Memory B cell (primary cell): ENCODE measurements around the gene HIP1.

Source experiments
- ATAC-seq: fragments of 150-1000 bp; cut with Tn5 transposase; 2 replicates; pipeline ENCODE4 v1.10.0; 2021; ENCODE audit warnings: low read depth, mild to moderate bottlenecking, moderate library complexity
- DNase-seq, 2 donors: peaks; one replicate each; pipeline ENCODE4 v3.0.0; 2022; ENCODE audit warnings: low spot score in 2 of 2
- H3K27ac Mint-ChIP-seq: one replicate; pipeline ENCODE4 v1.8.0; 2022; ENCODE audit warnings: mild to moderate bottlenecking, moderate library complexity, mixed read lengths
- H3K27me3 Mint-ChIP-seq: one replicate; pipeline ENCODE4 v1.8.0; 2022; ENCODE audit warnings: mixed read lengths
- H3K36me3 Mint-ChIP-seq: one replicate; pipeline ENCODE4 v1.8.0; 2022; ENCODE audit warnings: mild to moderate bottlenecking, mixed read lengths
- H3K4me1 Mint-ChIP-seq: one replicate; pipeline ENCODE4 v1.8.0; 2022; ENCODE audit warnings: mixed read lengths
- H3K4me3 Mint-ChIP-seq: one replicate; pipeline ENCODE4 v1.8.0; 2022; ENCODE audit warnings: mild to moderate bottlenecking, moderate library complexity, mixed read lengths
- H3K9me3 Mint-ChIP-seq: one replicate; pipeline ENCODE4 v1.8.0; 2022; ENCODE audit warnings: mixed read lengths

The HIP1 gene

GRCh38 chr7:75658369-75658768 is 80.4 kb downstream of the HIP1 start:
- ATAC-seq (no peak), DNase-seq (no peak)
- Mint-ChIP-seq H3K36me3 (no peaks in the 10 kb centered on the region), H3K4me3 (no peak overlapping the region), H3K27ac (no peak overlapping the region), H3K4me1 (peaks cover 14% of the 10 kb centered on the region), H3K27me3 (no peaks in the 10 kb centered on the region), H3K9me3 (no peaks in the 10 kb centered on the region)

- Mint-ChIP-seq H3K4me1 (peaks cover 9% of the 10 kb centered on the region), H3K27ac (no peak overlapping the region), H3K4me3 (no peak overlapping the region), H3K9me3 (no peaks in the 10 kb centered on the region), H3K36me3 (no peaks in the 10 kb centered on the region), H3K27me3 (no peaks in the 10 kb centered on the region)
- DNase-seq = no peak
- no peak for ATAC-seq
Measured at GRCh38 chr7:75657866-75658265, 80.9 kb downstream of the HIP1 start.

- no peak overlapping the region for H3K4me3 Mint-ChIP-seq
- no peak overlapping the region for H3K27ac Mint-ChIP-seq
- DNase-seq = no peak
- no peak for ATAC-seq
- no peaks in the 10 kb centered on the region for H3K9me3 Mint-ChIP-seq
- no peaks in the 10 kb centered on the region for H3K27me3 Mint-ChIP-seq
- H3K4me1 Mint-ChIP-seq = peaks cover 2% of the 10 kb centered on the region
- H3K36me3 Mint-ChIP-seq = peaks cover 2% of the 10 kb centered on the region
Measured at GRCh38 chr7:75656740-75657139, 82.0 kb downstream of the HIP1 start.

GRCh38 chr7:75655536-75655935 is 83.2 kb downstream of the HIP1 start:
- ATAC-seq (no peak), DNase-seq (no peak)
- no peaks in the 10 kb centered on the region for H3K9me3 Mint-ChIP-seq
- H3K4me3 Mint-ChIP-seq = no peak overlapping the region
- H3K36me3 Mint-ChIP-seq = peaks cover 2% of the 10 kb centered on the region
- H3K27me3 Mint-ChIP-seq = no peaks in the 10 kb centered on the region
- H3K4me1 Mint-ChIP-seq = no peaks in the 10 kb centered on the region
- no peak overlapping the region for H3K27ac Mint-ChIP-seq

- peaks cover 2% of the 10 kb centered on the region for H3K36me3 Mint-ChIP-seq
- H3K27ac Mint-ChIP-seq = no peak overlapping the region
- no peaks in the 10 kb centered on the region for H3K9me3 Mint-ChIP-seq
- DNase-seq (no peak), ATAC-seq (no peak)
- no peaks in the 10 kb centered on the region for H3K4me1 Mint-ChIP-seq
- H3K27me3 Mint-ChIP-seq = no peaks in the 10 kb centered on the region
- no peak overlapping the region for H3K4me3 Mint-ChIP-seq
Measured at GRCh38 chr7:75654855-75655254, 83.9 kb downstream of the HIP1 start.

- Mint-ChIP-seq H3K36me3 (peaks cover 2% of the 10 kb centered on the region), H3K4me3 (no peak overlapping the region), H3K9me3 (no peaks in the 10 kb centered on the region), H3K27ac (no peak overlapping the region), H3K4me1 (no peaks in the 10 kb centered on the region), H3K27me3 (no peaks in the 10 kb centered on the region)
- ATAC-seq (no peak), DNase-seq (no peak)
Measured at GRCh38 chr7:75653651-75654050, 85.1 kb downstream of the HIP1 start.

- Mint-ChIP-seq H3K36me3 (peaks cover 2% of the 10 kb centered on the region), H3K27me3 (peaks cover 3% of the 10 kb centered on the region), H3K4me1 (no peaks in the 10 kb centered on the region), H3K27ac (no peak overlapping the region), H3K9me3 (no peaks in the 10 kb centered on the region), H3K4me3 (no peak overlapping the region)
- DNase-seq = no peak
- ATAC-seq = no peak
Measured at GRCh38 chr7:75652788-75653187, 86.0 kb downstream of the HIP1 start.

GRCh38 chr7:75650681-75651080 is 88.1 kb downstream of the HIP1 start:
- Mint-ChIP-seq H3K27me3 (peaks cover 5% of the 10 kb centered on the region), H3K4me3 (no peak overlapping the region), H3K4me1 (no peaks in the 10 kb centered on the region), H3K27ac (no peak overlapping the region), H3K36me3 (peaks cover 2% of the 10 kb centered on the region), H3K9me3 (no peaks in the 10 kb centered on the region)
- no peak for DNase-seq
- no peak for ATAC-seq

GRCh38 chr7:75650062-75650461 is 88.7 kb downstream of the HIP1 start:
- Mint-ChIP-seq H3K4me3 (no peak overlapping the region), H3K4me1 (no peaks in the 10 kb centered on the region)

GRCh38 chr7:75649462-75649861 is 89.3 kb downstream of the HIP1 start:
- Mint-ChIP-seq H3K4me1 (no peaks in the 10 kb centered on the region), H3K27ac (no peak overlapping the region), H3K27me3 (peaks cover 5% of the 10 kb centered on the region), H3K4me3 (no peak overlapping the region), H3K36me3 (peaks cover 2% of the 10 kb centered on the region), H3K9me3 (no peaks in the 10 kb centered on the region)
- no peak for ATAC-seq
- DNase-seq = no peak

More at GRCh38 chr7:75650062-75650461, 88.7 kb downstream of the HIP1 start:
- peaks cover 2% of the 10 kb centered on the region for H3K36me3 Mint-ChIP-seq
- no peak overlapping the region for H3K27ac Mint-ChIP-seq
- no peak for ATAC-seq
- peaks cover 5% of the 10 kb centered on the region for H3K27me3 Mint-ChIP-seq
- no peak for DNase-seq
- no peaks in the 10 kb centered on the region for H3K9me3 Mint-ChIP-seq

- DNase-seq (no peak), ATAC-seq (no peak)
- no peaks in the 10 kb centered on the region for H3K4me1 Mint-ChIP-seq
- H3K4me3 Mint-ChIP-seq = no peak overlapping the region
- H3K9me3 Mint-ChIP-seq = no peaks in the 10 kb centered on the region
- H3K27me3 Mint-ChIP-seq = peaks cover 5% of the 10 kb centered on the region
- H3K27ac Mint-ChIP-seq = no peak overlapping the region
- peaks cover 2% of the 10 kb centered on the region for H3K36me3 Mint-ChIP-seq
Measured at GRCh38 chr7:75647709-75648438, 90.9 kb downstream of the HIP1 start.

GRCh38 chr7:75646571-75647102 is 92.1 kb downstream of the HIP1 start:
- ATAC-seq (no peak), DNase-seq (no peak)
- no peak overlapping the region for H3K27ac Mint-ChIP-seq
- no peaks in the 10 kb centered on the region for H3K9me3 Mint-ChIP-seq
- H3K4me3 Mint-ChIP-seq = no peak overlapping the region
- peaks cover 8% of the 10 kb centered on the region for H3K27me3 Mint-ChIP-seq
- H3K36me3 Mint-ChIP-seq = no peaks in the 10 kb centered on the region
- H3K4me1 Mint-ChIP-seq = no peaks in the 10 kb centered on the region

- Mint-ChIP-seq H3K9me3 (no peaks in the 10 kb centered on the region), H3K4me3 (no peak overlapping the region), H3K27ac (no peak overlapping the region), H3K27me3 (peaks cover 8% of the 10 kb centered on the region), H3K4me1 (no peaks in the 10 kb centered on the region), H3K36me3 (no peaks in the 10 kb centered on the region)
- DNase-seq (no peak), ATAC-seq (no peak)
Measured at GRCh38 chr7:75645570-75645969, 93.2 kb downstream of the HIP1 start.

GRCh38 chr7:75644589-75644988 is 94.2 kb downstream of the HIP1 start:
- ATAC-seq (no peak), DNase-seq (no peak)
- Mint-ChIP-seq H3K27me3 (peaks cover 8% of the 10 kb centered on the region), H3K36me3 (no peaks in the 10 kb centered on the region), H3K4me3 (no peak overlapping the region), H3K4me1 (no peaks in the 10 kb centered on the region), H3K27ac (no peak overlapping the region), H3K9me3 (no peaks in the 10 kb centered on the region)
